Activated CD4-positive, alpha-beta T cell treated with anti-CD3 and anti-CD28 coated beads for 36 hours (primary cell): Measurements from ENCODE around the gene APC. TPM values are rescaled to one million over a fixed set of nuclear protein-coding genes. Genes with fewer than 3 reads are reported as not detected.

ENCODE experiments used
- ATAC-seq: fragments of 200-7000 bp; cut with Tn5 transposase; one replicate; pipeline ENCODE4 v1.10.0; 2021; ENCODE audit warnings: mild to moderate bottlenecking, moderate library complexity
- CTCF ChIA-PET: fragments of 350-600 bp; sonication (Branson Sonifier 250); formaldehyde crosslinking; loops from one replicate; lab custom pipeline; 2021; ENCODE audit warnings: antibody characterized with exemption; lab: Charles Lee
- POLR2A ChIA-PET: fragments of 350-600 bp; sonication (Branson Sonifier 250); formaldehyde crosslinking; loops from one replicate; lab custom pipeline; 2021; ENCODE audit warnings: antibody characterized with exemption, inconsistent platforms; lab: Charles Lee
- DNase-seq: peaks from one replicate; pipeline ENCODE4 v3.0.0-alpha.2; 2020
- H3K27ac Mint-ChIP-seq: one replicate; pipeline ENCODE4 v1.8.0; 2021; ENCODE audit warnings: mixed read lengths
- H3K27me3 Mint-ChIP-seq: one replicate; pipeline ENCODE4 v1.8.0; 2021; ENCODE audit warnings: mixed read lengths
- H3K36me3 Mint-ChIP-seq: one replicate; pipeline ENCODE4 v1.8.0; 2021; ENCODE audit warnings: low read depth, mixed read lengths
- H3K4me1 Mint-ChIP-seq: one replicate; pipeline ENCODE4 v1.8.0; 2021; ENCODE audit warnings: mixed read lengths
- H3K4me3 Mint-ChIP-seq: one replicate; pipeline ENCODE4 v1.8.0; 2021; ENCODE audit warnings: mild to moderate bottlenecking, moderate library complexity, mixed read lengths
- H3K9me3 Mint-ChIP-seq: one replicate; pipeline ENCODE4 v1.8.0; 2021; ENCODE audit warnings: low read depth, mixed read lengths
- intact Hi-C, 2 experiments: fragments of 100-400 bp; cut with DNase I in 1 of 2; cut with micrococcal nuclease in 1 of 2; formaldehyde crosslinking; loops; one replicate each; pipeline versions ENCODE4 v1.14.2 to v1.15.1; 2022 to 2024; cut with DNase I, micrococcal nuclease
- total RNA-seq, 2 experiments: library from RNA; stranded (reverse); gene quantifications; one replicate each; pipeline ENCODE4 v1.2.3, GENCODE V29; 2021

APC gene
- total RNA-seq, 2 experiments from 2014 or later: 20.1 to 22.3 TPM

DNA sequence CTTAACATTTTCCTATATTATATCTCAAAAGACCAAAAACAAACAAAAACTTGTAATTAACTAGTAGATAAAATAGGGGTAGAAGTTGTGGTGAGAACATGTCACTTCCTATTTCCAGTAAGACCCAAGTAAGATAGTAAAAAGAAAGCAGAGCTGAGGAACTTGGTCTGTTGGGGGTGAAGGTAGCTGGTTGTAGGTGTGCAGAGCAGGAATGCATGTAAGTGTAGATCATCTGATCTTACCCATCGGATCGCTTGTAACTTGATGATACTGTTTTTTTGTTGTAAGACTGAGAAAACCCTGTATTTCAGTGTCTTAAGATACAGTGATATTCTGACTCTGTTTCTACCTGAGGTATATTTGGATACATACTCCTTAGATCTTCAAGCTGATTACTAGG, 129.1 kb downstream of the APC start:
- Mint-ChIP-seq H3K27me3 (no peaks in the 10 kb centered on the region), H3K9me3 (no peaks in the 10 kb centered on the region), H3K27ac (peak overlapping the region; percentile 68), H3K4me3 (no peak overlapping the region), H3K36me3 (peaks cover 53% of the 10 kb centered on the region), H3K4me1 (peaks cover 55% of the 10 kb centered on the region)
- DNase-seq (no peak), ATAC-seq (peak; percentile 50)
- ChIA-PET POLR2A (interaction anchor here (0.6 kb wide), 1 partner anchor 112 kb away, joined by 9 read pairs; no protein-coding TSS in a partner anchor), CTCF (interaction anchor here (0.9 to 1.2 kb wide), 2 partner anchors 12 to 18 kb away, joined by 4 to 6 read pairs; no protein-coding TSS in a partner anchor)
- intact Hi-C loops: loop anchor here in 1 of 2 experiments (10.0 kb wide), 2 partner anchors 702 to 1642 kb away; partner anchors contain the start of gene CAMK4

DNA sequence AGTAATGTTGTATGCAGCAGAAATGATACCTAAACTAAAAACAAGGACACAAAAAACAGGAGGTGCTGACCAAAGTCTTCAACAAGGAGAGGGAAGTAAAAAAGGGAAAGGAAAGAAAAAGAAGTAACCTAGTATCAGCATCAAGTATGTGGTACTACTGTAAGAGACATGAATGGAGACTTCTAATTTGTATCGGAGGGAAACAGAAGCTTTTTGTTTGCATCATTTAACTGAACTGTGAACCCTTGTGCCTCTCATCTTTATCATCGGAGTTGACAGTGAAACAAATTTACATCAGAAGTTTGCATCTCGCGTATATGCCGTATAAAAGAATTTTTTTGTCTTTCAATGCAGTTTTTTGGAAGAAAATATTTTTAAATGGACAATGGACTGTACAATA, 129.7 kb downstream of the APC start:
- CTCF ChIA-PET: interaction anchor here (0.7 to 1.4 kb wide), 4 partner anchors 11 to 58 kb away, joined by 3 to 6 read pairs (median 4); no protein-coding TSS in a partner anchor
- Mint-ChIP-seq H3K27me3 (no peaks in the 10 kb centered on the region), H3K4me1 (peaks cover 49% of the 10 kb centered on the region), H3K27ac (peak overlapping the region; percentile 68), H3K9me3 (no peaks in the 10 kb centered on the region), H3K4me3 (no peak overlapping the region), H3K36me3 (peaks cover 52% of the 10 kb centered on the region)
- ATAC-seq (no peak), DNase-seq (no peak)
- intact Hi-C loops: loop anchor here in 1 of 2 experiments (10.0 kb wide), 2 partner anchors 703 to 1643 kb away; partner anchors contain the start of gene CAMK4
- POLR2A ChIA-PET: interaction anchor here (0.6 kb wide), 1 partner anchor 112 kb away, joined by 9 read pairs; no protein-coding TSS in a partner anchor

DNA sequence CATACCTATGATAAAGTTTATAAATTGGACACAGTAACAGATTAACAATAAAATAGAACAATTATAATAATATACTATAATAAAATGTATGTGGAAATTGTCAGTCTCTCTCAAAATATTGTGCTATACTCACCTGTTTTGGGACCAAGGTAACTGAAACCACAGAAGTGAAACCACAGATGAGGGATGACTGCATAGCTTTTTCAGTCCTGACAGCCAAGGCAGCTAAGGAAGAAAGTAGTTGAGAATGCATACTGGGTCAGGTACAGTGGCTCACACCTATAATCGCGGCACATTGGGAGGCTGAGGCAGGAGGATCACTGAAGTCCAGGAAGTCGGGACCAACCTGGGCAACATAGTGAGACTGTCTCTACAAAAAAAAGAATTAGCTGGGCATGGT, 132.3 kb downstream of the APC start:
- Mint-ChIP-seq H3K4me1 (peaks cover 37% of the 10 kb centered on the region), H3K4me3 (no peak overlapping the region), H3K27ac (peak overlapping the region; percentile 70), H3K27me3 (no peaks in the 10 kb centered on the region), H3K36me3 (peaks cover 49% of the 10 kb centered on the region), H3K9me3 (no peaks in the 10 kb centered on the region)
- CTCF ChIA-PET: interaction anchor here (0.7 to 1.5 kb wide), 4 partner anchors 16 to 91 kb away, joined by 3 to 5 read pairs (median 3); no protein-coding TSS in a partner anchor
- POLR2A ChIA-PET: interaction anchor here (0.6 to 1.8 kb wide), 3 partner anchors 9 to 50 kb away, joined by 4 to 6 read pairs (median 5); no protein-coding TSS in a partner anchor
- ATAC-seq (peak; percentile 65), DNase-seq (no peak)
- intact Hi-C loops: loop anchor here in 1 of 2 experiments (10.0 kb wide), 2 partner anchors 705 to 1645 kb away; partner anchors contain the start of gene CAMK4

DNA sequence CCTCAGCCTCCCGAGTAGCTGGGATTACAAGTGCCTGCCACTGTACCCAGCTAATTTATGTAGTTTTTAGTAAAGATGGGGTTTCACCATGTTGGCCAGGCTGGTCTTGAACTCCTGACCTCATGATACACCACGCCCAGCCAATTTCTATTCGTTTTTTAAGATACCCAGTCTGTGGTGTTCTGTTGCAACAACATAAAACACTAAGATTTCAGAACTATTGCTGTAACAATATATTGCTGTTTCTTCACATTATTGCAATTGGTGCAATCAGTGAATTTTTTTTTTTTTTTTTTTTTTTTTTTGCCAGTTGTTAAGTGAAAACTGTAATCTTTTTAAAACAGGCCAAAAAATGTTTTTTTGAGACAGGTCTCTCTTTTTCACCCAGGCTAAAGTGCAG, 133.3 kb downstream of the APC start:
- Mint-ChIP-seq H3K36me3 (peaks cover 46% of the 10 kb centered on the region), H3K27ac (no peak overlapping the region), H3K4me1 (peaks cover 37% of the 10 kb centered on the region), H3K27me3 (no peaks in the 10 kb centered on the region), H3K9me3 (no peaks in the 10 kb centered on the region), H3K4me3 (no peak overlapping the region)
- ATAC-seq: no peak
- POLR2A ChIA-PET: no interaction called here
- CTCF ChIA-PET: interaction anchor here (0.6 to 0.8 kb wide), 2 partner anchors 13 to 14 kb away, joined by 3 read pairs; no protein-coding TSS in a partner anchor
- intact Hi-C loops: no loop called here
- DNase-seq: no peak

DNA sequence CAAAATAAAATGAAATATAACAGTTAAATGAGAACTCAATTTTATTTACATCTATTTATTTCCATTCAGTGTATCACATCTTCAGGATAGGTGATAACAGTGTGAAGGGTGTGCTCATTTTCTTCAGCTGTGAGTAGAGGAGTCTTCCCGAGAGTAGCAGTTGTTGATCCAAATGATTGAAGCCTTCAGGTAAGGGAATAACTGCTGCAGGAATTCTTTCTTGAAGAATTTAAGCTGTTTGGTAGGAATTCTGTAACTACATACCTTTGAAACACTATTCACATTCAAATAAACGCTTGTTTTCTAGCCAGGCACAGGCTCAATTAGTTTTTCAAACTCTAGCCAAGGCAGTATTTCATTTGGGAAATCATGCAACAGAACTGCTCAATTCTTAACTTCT, 138.7 kb downstream of the APC start:
- Mint-ChIP-seq H3K27ac (no peak overlapping the region), H3K27me3 (no peaks in the 10 kb centered on the region)
- intact Hi-C loops: loop anchor here in 1 of 2 experiments (5.0 kb wide), 2 partner anchors 46 to 86 kb away; partner anchors contain the start of gene REEP5

DNA sequence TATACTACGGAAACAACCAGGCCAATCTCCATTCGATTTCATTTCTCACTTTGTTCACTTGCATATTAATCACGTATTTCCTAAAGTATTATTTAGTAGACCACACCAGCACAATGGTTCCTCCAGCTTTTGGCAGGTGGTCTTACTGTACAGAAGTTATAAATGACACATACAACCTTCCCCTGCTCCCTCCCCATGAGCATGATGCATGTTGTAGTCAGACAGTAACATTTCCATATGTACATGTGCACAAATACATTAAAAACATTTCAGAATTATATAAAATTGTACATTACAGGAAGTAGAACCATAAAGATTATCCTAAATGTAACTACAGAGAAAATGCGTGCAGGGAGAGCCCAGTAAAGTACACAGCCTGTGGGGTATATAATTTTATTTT, 140.4 kb downstream of the APC start:
- no peak for ATAC-seq
- no peak overlapping the region for H3K4me3 Mint-ChIP-seq
- ChIA-PET CTCF (interaction anchor here (0.8 to 1.6 kb wide), 8 partner anchors 11 to 119 kb away, joined by 3 to 5 read pairs (median 3); no protein-coding TSS in a partner anchor), POLR2A (interaction anchor here (1.0 to 1.1 kb wide), 3 partner anchors 17 to 43 kb away, joined by 3 to 4 read pairs (median 3); partner anchors contain the start of gene SRP19)
- peaks cover 35% of the 10 kb centered on the region for H3K36me3 Mint-ChIP-seq
- no peaks in the 10 kb centered on the region for H3K9me3 Mint-ChIP-seq
- intact Hi-C loops: loop anchor here (2.0 to 5.0 kb wide), 5 partner anchors 17 to 85 kb away; partner anchors contain the start of genes REEP5 (in 2 of the 2) and SRP19 (in 1 of the 2)
- no peaks in the 10 kb centered on the region for H3K27me3 Mint-ChIP-seq
- H3K4me1 Mint-ChIP-seq: peaks cover 31% of the 10 kb centered on the region
- H3K27ac Mint-ChIP-seq: peak overlapping the region; percentile 67
- DNase-seq: no peak

More for the DNA sequence above, 138.7 kb downstream of the APC start:
- no peaks in the 10 kb centered on the region for H3K9me3 Mint-ChIP-seq
- ChIA-PET POLR2A (no interaction called here), CTCF (no interaction called here)
- no peak for DNase-seq
- no peak overlapping the region for H3K4me3 Mint-ChIP-seq
- H3K36me3 Mint-ChIP-seq: peaks cover 40% of the 10 kb centered on the region
- H3K4me1 Mint-ChIP-seq: peaks cover 34% of the 10 kb centered on the region
- no peak for ATAC-seq

DNA sequence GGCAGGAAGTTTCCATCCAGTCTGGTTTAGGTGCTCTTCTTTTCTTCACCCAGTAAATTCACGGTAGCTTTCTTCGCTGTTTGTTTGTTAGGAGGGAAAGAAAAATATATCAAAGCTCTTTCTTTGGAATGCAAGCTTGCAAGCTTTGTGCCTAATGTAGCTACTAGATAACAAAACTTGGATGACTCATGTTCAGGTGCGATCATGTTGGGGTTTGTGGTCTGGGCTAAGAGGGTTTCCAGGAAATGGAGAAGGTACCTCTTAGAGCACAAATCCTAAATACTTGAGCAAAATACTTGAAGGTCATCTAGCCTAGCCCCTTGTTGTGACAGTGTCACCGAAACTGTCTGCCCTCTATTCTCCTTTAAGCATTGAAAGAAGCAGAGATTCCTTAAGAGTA, 141.1 kb downstream of the APC start:
- DNase-seq (peak; percentile 76), ATAC-seq (peak; percentile 93)
- ChIA-PET CTCF (interaction anchor here (0.7 to 1.6 kb wide), 6 partner anchors 11 to 118 kb away, joined by 3 to 5 read pairs (median 3); no protein-coding TSS in a partner anchor), POLR2A (interaction anchor here (1.0 to 1.1 kb wide), 4 partner anchors 9 to 43 kb away, joined by 3 to 5 read pairs (median 4); partner anchors contain the start of gene SRP19)
- Mint-ChIP-seq H3K4me3 (peak overlapping the region; percentile 19), H3K9me3 (no peaks in the 10 kb centered on the region), H3K4me1 (peaks cover 27% of the 10 kb centered on the region), H3K27ac (peak overlapping the region; percentile 79), H3K36me3 (peaks cover 32% of the 10 kb centered on the region), H3K27me3 (no peaks in the 10 kb centered on the region)
- intact Hi-C loops: loop anchor here (1.0 to 5.0 kb wide), 6 partner anchors 17 to 84 kb away; partner anchors contain the start of genes REEP5 (in 2 of the 2) and SRP19 (in 2 of the 2)

DNA sequence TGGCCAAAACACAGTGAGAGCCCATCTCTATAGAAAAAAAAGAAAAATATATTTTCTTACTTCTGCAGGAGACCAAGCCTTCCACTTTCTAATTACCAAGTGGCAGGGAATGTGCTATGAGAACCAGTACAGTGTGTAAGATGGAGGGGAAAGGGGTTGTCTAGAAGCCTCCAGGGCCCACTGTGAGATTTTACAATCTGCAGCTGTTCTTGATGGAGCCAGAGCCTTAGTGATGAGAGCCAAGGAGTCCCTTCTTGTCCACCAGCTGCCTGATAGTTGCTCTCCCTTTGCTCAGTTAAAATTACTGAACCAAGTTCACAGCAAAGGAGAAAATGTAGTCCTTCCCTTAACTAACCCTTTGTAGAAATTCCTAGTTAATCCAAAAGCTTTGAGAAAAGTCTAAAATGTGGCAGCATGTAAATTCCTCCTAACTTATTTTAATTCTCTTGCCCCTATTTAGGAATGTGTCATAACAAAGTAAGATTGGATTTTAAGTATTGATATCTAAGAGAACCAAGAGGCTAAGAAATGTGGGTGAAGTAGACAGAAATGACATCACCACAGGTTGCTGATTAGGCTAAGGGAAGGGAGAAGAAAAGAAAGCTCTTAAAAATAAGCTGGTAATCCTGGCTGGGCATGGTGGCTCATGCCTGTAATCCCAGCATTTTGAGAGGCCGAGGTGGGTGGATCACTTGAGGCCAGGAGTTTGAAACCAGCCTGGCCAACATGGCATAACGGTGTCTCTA, 142.7 kb downstream of the APC start:
- Mint-ChIP-seq H3K4me1 (peaks cover 27% of the 10 kb centered on the region), H3K9me3 (no peaks in the 10 kb centered on the region), H3K27me3 (no peaks in the 10 kb centered on the region), H3K36me3 (peaks cover 32% of the 10 kb centered on the region), H3K4me3 (no peak overlapping the region), H3K27ac (peak overlapping the region; percentile 80)
- intact Hi-C loops: no loop called here
- DNase-seq: no peak
- ChIA-PET CTCF (interaction anchor here (1.0 to 1.7 kb wide), 4 partner anchors 9 to 40 kb away, joined by 3 to 10 read pairs (median 4); partner anchors contain the start of gene SRP19), POLR2A (no interaction called here)
- ATAC-seq: no peak

DNA sequence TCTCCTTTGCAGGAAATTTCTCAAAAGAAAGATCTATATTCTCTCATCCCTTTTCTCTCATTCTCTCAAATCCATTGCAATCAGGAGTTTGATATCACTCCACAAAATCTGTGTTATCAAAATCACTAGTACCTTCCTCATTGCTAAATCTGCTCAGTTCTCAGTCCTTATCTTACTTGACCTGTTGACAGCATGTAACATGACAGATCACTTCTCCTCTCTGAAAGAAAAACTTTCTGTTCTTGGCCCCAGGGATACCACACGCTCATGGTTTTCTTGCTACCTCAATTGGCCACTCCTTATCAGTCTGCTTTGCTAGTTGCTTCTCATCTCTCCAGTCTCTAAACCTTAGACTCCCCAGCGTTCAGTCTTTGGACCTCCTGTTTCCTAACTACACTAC, 145.5 kb downstream of the APC start:
- H3K4me1 Mint-ChIP-seq: peaks cover 29% of the 10 kb centered on the region
- no peaks in the 10 kb centered on the region for H3K27me3 Mint-ChIP-seq
- H3K36me3 Mint-ChIP-seq: peaks cover 45% of the 10 kb centered on the region
- no peak overlapping the region for H3K27ac Mint-ChIP-seq
- DNase-seq (no peak), ATAC-seq (no peak)
- ChIA-PET POLR2A (no interaction called here), CTCF (interaction anchor here (1.1 kb wide), 1 partner anchor 12 kb away, joined by 3 read pairs; no protein-coding TSS in a partner anchor)
- intact Hi-C loops: no loop called here
- no peaks in the 10 kb centered on the region for H3K9me3 Mint-ChIP-seq
- no peak overlapping the region for H3K4me3 Mint-ChIP-seq

DNA sequence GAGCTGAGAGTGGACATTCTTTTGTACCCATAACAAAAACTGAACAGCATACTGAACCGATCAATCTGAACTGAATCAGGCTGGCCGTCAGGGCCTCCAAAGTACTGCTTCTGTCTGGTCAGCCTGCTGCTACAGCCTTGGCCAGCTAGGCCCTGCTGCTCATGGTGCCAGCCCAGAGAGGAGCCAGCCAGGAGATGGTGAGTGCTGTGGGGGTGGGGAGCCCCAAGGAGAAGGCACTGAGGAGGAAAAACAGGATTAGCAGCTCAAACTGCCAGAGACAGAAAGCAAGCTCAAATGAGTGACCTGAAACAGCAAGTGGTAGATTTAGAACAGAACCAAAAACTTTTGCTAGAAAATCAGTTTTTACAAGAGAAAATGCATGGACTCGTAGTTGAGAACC, 147.3 kb downstream of the APC start:
- ChIA-PET POLR2A (no interaction called here), CTCF (interaction anchor here (0.5 to 1.5 kb wide), 3 partner anchors 14 to 37 kb away, joined by 3 read pairs; partner anchors contain the start of gene SRP19)
- no peaks in the 10 kb centered on the region for H3K9me3 Mint-ChIP-seq
- peak overlapping the region; percentile 28 for H3K27ac Mint-ChIP-seq
- H3K27me3 Mint-ChIP-seq: no peaks in the 10 kb centered on the region
- ATAC-seq (no peak), DNase-seq (no peak)
- intact Hi-C loops: no loop called here
- peaks cover 27% of the 10 kb centered on the region for H3K4me1 Mint-ChIP-seq
- H3K4me3 Mint-ChIP-seq: no peak overlapping the region
- peaks cover 45% of the 10 kb centered on the region for H3K36me3 Mint-ChIP-seq

DNA sequence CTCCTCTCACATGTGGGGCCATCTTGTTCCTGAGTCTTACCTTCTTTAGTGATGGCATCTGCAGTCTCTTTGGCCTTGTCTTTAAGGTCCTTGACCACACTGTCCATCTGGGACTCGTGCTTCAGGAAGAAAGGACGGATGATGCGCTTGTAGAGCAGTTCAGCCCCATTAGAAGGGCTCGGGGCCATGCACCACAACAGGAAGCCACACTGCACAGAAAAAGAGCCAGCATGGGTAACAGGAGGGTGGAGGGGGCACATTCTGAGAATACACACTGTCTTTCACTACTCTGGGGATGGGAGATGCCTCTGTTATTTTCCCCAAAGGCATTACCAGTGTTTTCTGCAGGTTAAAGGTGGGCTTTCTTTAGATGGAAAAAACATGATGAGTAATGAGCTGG, 149.3 kb downstream of the APC start:
- H3K9me3 Mint-ChIP-seq: no peaks in the 10 kb centered on the region
- intact Hi-C loops: no loop called here
- H3K27ac Mint-ChIP-seq: peak overlapping the region; percentile 44
- ChIA-PET CTCF (interaction anchor here (1.2 to 1.5 kb wide), 2 partner anchors 53 to 109 kb away, joined by 3 to 7 read pairs; no protein-coding TSS in a partner anchor), POLR2A (no interaction called here)
- no peak for DNase-seq
- H3K4me3 Mint-ChIP-seq: no peak overlapping the region
- H3K27me3 Mint-ChIP-seq: no peaks in the 10 kb centered on the region
- peaks cover 24% of the 10 kb centered on the region for H3K4me1 Mint-ChIP-seq
- ATAC-seq: no peak
- H3K36me3 Mint-ChIP-seq: peaks cover 38% of the 10 kb centered on the region
